Endothelial cell of umbilical vein (primary cell): ENCODE measurements around the gene H1-8. TPM values are rescaled to one million over a fixed set of nuclear protein-coding genes. Genes with fewer than 3 reads are reported as not detected.
"Not testable (repeated sequence)": the region's sequence is repeated elsewhere in the genome, so short reads cannot be mapped to it uniquely, and the experiment has no call there.

ENCODE experiments used
- BruUV-seq: library from RNA; stranded (reverse); fragments of 400-500 nt; replicated peaks from 2 replicates; lab custom pipeline; 2021; lab: Mats Ljungman, UMichigan
- CTCF ChIA-PET: fragments of 300-600, 350-600 bp; sonication (Branson Sonifier 250); formaldehyde crosslinking; loops from one replicate; lab custom pipeline; 2021; ENCODE audit warnings: antibody characterized with exemption, inconsistent platforms; lab: Charles Lee
- POLR2A ChIA-PET: fragments of 300-600, 350-600 bp; sonication (Branson Sonifier 250); formaldehyde crosslinking; loops from one replicate; lab custom pipeline; 2021; ENCODE audit warnings: antibody characterized with exemption, inconsistent platforms; lab: Charles Lee
- DNase-seq: peaks from one replicate; pipeline ENCODE4 v3.0.0-alpha.2; 2011; ENCODE audit warnings: low read depth, low spot score
- FAIRE-seq: peaks from 2 replicates; lab custom pipeline; 2011; peaks lifted over from hg19 to GRCh38; lab: Jason Lieb, UNC
- H2AFZ ChIP-seq: 2 replicates; pipeline ENCODE4 v1.6.0; 2012; ENCODE audit warnings: low read depth, low read length, control low read depth, inconsistent platforms
- H3K27ac ChIP-seq: 2 replicates; pipeline ENCODE4 v1.5.1; 2011; ENCODE audit warnings: low read depth, mild to moderate bottlenecking, control low read depth, low read length, moderate library complexity; ENCODE audit not compliant: insufficient read depth
- H3K27me3 ChIP-seq, 2 experiments: 2 replicates each; pipeline versions ENCODE4 v1.6.0 to v1.6.1; 2011; ENCODE audit warnings: low read length in 2 of 2, mixed read lengths in 1 of 2; ENCODE audit not compliant: control insufficient read depth in 2 of 2, insufficient read depth in 2 of 2
- H3K36me3 ChIP-seq, 2 experiments: 2 replicates in 1 of 2; 3 replicates in 1 of 2; pipeline ENCODE4 v1.5.1; 2011; ENCODE audit warnings: low read length in 2 of 2, mild to moderate bottlenecking in 1 of 2, moderate library complexity in 1 of 2; ENCODE audit not compliant: control insufficient read depth in 2 of 2, insufficient read depth in 2 of 2; ENCODE audit errors: extremely low read depth in 1 of 2
- H3K4me1 ChIP-seq: 3 replicates; pipeline ENCODE4 v1.5.1; 2011; ENCODE audit warnings: mild to moderate bottlenecking, low read length; ENCODE audit not compliant: control insufficient read depth, insufficient read depth; ENCODE audit errors: extremely low read depth
- H3K4me2 ChIP-seq: 2 replicates; pipeline ENCODE4 v1.6.1; 2011; ENCODE audit warnings: low read length, control low read depth, mixed read lengths; ENCODE audit not compliant: insufficient read depth
- H3K4me3 ChIP-seq, 3 experiments: fragments of 200-600 bp in 1 of 3; sonication (generic), shearing (Covaris generic) in 1 of 3; replicated peaks in 1 of 3; 2 replicates each; pipeline ENCODE4 v1.5.1; 2011 to 2016; ENCODE audit warnings: control low read depth in 3 of 3, low read length in 3 of 3, mild to moderate bottlenecking in 2 of 3, inconsistent platforms in 1 of 3, low read depth in 1 of 3, moderate library complexity in 1 of 3; ENCODE audit not compliant: insufficient read depth in 1 of 3
- H3K79me2 ChIP-seq: 2 replicates; pipeline ENCODE4 v1.6.0; 2012; ENCODE audit warnings: low read length, inconsistent platforms; ENCODE audit not compliant: control insufficient read depth, insufficient read depth
- H3K9ac ChIP-seq: replicated peaks from 2 replicates; pipeline ENCODE3; 2011; ENCODE audit warnings: low read length, control low read depth; ENCODE audit not compliant: insufficient read depth; ENCODE audit errors: extremely low read depth
- H3K9me1 ChIP-seq: replicated peaks from 3 replicates; pipeline ENCODE4 v1.6.0; 2011; ENCODE audit warnings: mild to moderate bottlenecking, low read length; ENCODE audit not compliant: control insufficient read depth, insufficient read depth; ENCODE audit errors: extremely low read depth
- H3K9me3 ChIP-seq: replicated peaks from 2 replicates; pipeline ENCODE4 v1.5.1; 2012; ENCODE audit warnings: low read length, inconsistent platforms; ENCODE audit not compliant: control insufficient read depth, insufficient read depth
- H4K20me1 ChIP-seq: replicated peaks from 2 replicates; pipeline ENCODE3; 2011; ENCODE audit warnings: mild to moderate bottlenecking, low read length; ENCODE audit not compliant: control insufficient read depth, insufficient read depth; ENCODE audit errors: extremely low read depth
- EZH2 ChIP-seq: IDR thresholded peaks from 2 replicates; pipeline ENCODE4 v1.6.1; 2012; ENCODE audit warnings: borderline replicate concordance, low read depth, mild to moderate bottlenecking, moderate library complexity, low read length, inconsistent platforms; ENCODE audit not compliant: severe bottlenecking
- FOS ChIP-seq: IDR thresholded peaks from 2 replicates; pipeline ENCODE4 v1.6.1; 2011; ENCODE audit warnings: mild to moderate bottlenecking, low read length, moderate library complexity, borderline replicate concordance; ENCODE audit not compliant: insufficient read depth
- GATA2 ChIP-seq: IDR thresholded peaks from 2 replicates; pipeline ENCODE4 v1.7.0; 2011; ENCODE audit warnings: low read depth, mild to moderate bottlenecking, moderate library complexity, mixed read lengths, low read length; ENCODE audit not compliant: insufficient read length, insufficient read depth
- JUN ChIP-seq: IDR thresholded peaks from 2 replicates; pipeline ENCODE4 v1.6.1; 2011; ENCODE audit warnings: borderline replicate concordance, low read depth; ENCODE audit not compliant: insufficient read length, insufficient read depth
- MAX ChIP-seq: IDR thresholded peaks from 2 replicates; pipeline ENCODE4 v1.6.1; 2011; ENCODE audit not compliant: insufficient read depth, insufficient read length
- MYC ChIP-seq: IDR thresholded peaks from one replicate; pipeline ENCODE4 v1.6.1; 2011; ENCODE audit warnings: mild to moderate bottlenecking, low read depth, low read length
- POLR2A ChIP-seq: IDR thresholded peaks from 2 replicates; pipeline ENCODE4 v1.6.1; 2012; ENCODE audit warnings: low read depth, mild to moderate bottlenecking, control low read depth, low read length
- POLR2AphosphoS5 ChIP-seq: IDR thresholded peaks from 2 replicates; pipeline ENCODE4 v1.6.1; 2012; ENCODE audit warnings: low read depth, mild to moderate bottlenecking, control low read depth, low read length, moderate library complexity; ENCODE audit not compliant: insufficient read depth
- dilution Hi-C: fragments of 300-500 bp; cut with MboI; formaldehyde crosslinking; loops from one replicate; pipeline ENCODE4 v1.15.0; 2019; ENCODE audit warnings: low sequenced_read_pairs; ENCODE audit not compliant: extremely low pct_ligation_motif_present
- intact Hi-C: fragments of 100-400 bp; cut with micrococcal nuclease; formaldehyde crosslinking; loops from one replicate; pipeline ENCODE4 v1.10.0; 2022
- polyA plus RNA-seq, 4 experiments: library from polyadenylated mRNA; depleted of rRNA in 3 of 4; stranded (reverse) in 3 of 4; unstranded in 1 of 4; fragments of >200 nt; gene quantifications; 2 replicates each; pipeline versions ENCODE4 v1.2.1 to v1.2.3, GENCODE V29; 2011 to 2012; ENCODE audit warnings: missing spikeins in 1 of 4
- total RNA-seq: library from RNA; stranded (reverse); gene quantifications from 2 replicates; pipeline ENCODE4 v1.2.3, GENCODE V29; 2021
- TF ChIP-seq, protein P1 (sequence below), 2 donors: IDR thresholded peaks; 1 replicate in 1 of 2; 2 replicates in 1 of 2; pipeline ENCODE4 v1.5.1; 2011; ENCODE audit warnings: low read length in 2 of 2, mild to moderate bottlenecking in 2 of 2, moderate library complexity in 2 of 2, control low read depth in 1 of 2, inconsistent platforms in 1 of 2, low read depth in 1 of 2; ENCODE audit not compliant: insufficient read depth in 1 of 2; ENCODE audit errors: extremely low read depth in 1 of 2

Gene H1-8
- total and polyA plus RNA-seq, 2 donors (not counting 3 experiments of a cell fraction or from before 2014, with no cell fraction given) = not detected

DNA sequence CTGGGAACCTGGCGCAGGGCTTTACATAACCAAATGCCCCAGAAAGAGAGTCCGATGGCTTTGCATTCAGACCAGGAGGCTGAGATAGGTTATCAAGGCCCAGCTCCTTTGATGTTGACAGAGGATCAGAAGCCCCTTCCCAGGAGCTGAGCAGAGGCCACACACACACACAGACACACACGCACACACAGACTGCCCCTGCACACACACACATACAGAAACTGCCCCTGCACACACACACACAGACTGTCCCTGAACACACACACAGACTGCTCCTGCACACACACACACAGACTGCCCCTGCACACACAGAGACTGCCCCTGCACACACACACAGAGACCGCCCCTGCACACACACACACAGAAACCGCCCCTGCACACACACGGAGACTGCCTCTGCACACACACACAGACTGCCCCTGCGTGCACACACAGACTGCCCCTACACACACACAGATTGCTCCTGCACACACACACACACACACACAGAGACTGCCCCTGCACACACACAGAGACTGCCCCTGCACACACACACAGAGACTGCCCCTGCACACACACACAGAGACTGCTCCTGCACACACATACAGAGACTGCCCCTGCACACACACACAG, 27.0 kb upstream of the H1-8 start:
- intact Hi-C loops = not testable (repeated sequence)

GRCh38 chr3:129517516-129517915, 25.5 kb upstream of the H1-8 start:
- Histone ChIP-seq H2AFZ (no peak overlapping the region), H3K79me2 (no peaks in the 10 kb centered on the region), H3K4me3 (no peak overlapping the region), H3K9me1 (no peaks in the 10 kb centered on the region), H4K20me1 (no peaks in the 10 kb centered on the region), H3K36me3 (peaks cover 0 to 12% of the 10 kb centered on the region in 2 experiments), H3K9ac (no peak overlapping the region), H3K27me3 (no peaks in the 10 kb centered on the region), H3K27ac (no peak overlapping the region), H3K4me1 (no peaks in the 10 kb centered on the region), H3K9me3 (no peaks in the 10 kb centered on the region), H3K4me2 (no peak overlapping the region)
- no peak for DNase-seq
- dilution Hi-C loops = no loop called here
- ChIA-PET POLR2A (no interaction called here), CTCF (interaction anchor here (1.2 kb wide), 1 partner anchor 19 kb away, joined by 3 read pairs; no protein-coding TSS in a partner anchor)
- BruUV-seq = no TSS peak
- intact Hi-C loops = no loop called here
- FAIRE-seq = no peak
- TF ChIP-seq JUN = no peak
- TF ChIP-seq GATA2 = no peak
- TF ChIP-seq, protein P1, sequence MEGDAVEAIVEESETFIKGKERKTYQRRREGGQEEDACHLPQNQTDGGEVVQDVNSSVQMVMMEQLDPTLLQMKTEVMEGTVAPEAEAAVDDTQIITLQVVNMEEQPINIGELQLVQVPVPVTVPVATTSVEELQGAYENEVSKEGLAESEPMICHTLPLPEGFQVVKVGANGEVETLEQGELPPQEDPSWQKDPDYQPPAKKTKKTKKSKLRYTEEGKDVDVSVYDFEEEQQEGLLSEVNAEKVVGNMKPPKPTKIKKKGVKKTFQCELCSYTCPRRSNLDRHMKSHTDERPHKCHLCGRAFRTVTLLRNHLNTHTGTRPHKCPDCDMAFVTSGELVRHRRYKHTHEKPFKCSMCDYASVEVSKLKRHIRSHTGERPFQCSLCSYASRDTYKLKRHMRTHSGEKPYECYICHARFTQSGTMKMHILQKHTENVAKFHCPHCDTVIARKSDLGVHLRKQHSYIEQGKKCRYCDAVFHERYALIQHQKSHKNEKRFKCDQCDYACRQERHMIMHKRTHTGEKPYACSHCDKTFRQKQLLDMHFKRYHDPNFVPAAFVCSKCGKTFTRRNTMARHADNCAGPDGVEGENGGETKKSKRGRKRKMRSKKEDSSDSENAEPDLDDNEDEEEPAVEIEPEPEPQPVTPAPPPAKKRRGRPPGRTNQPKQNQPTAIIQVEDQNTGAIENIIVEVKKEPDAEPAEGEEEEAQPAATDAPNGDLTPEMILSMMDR (IDR thresholded peaks at IDR 0.05; ENCODE audit: extremely low read depth in 1 of 2, insufficient read depth in 1 of 2, low read depth in 1 of 2, low read length in 2 of 2) = no peak
- TF ChIP-seq EZH2 = no peak
- no peak for TF ChIP-seq MAX
- TF ChIP-seq MYC = no peak
- TF ChIP-seq POLR2A = no peak
- no peak for TF ChIP-seq FOS
- TF ChIP-seq POLR2AphosphoS5 = no peak

More for the DNA sequence above, 27.0 kb upstream of the H1-8 start:
- dilution Hi-C loops, BruUV-seq, FAIRE-seq, H3K4me2 ChIP-seq, H3K4me1 ChIP-seq, POLR2A ChIA-PET, CTCF ChIA-PET, H3K27ac ChIP-seq, H3K27me3 ChIP-seq, H3K9ac ChIP-seq, H3K79me2 ChIP-seq, DNase-seq, H3K9me3 ChIP-seq, H3K9me1 ChIP-seq, H3K4me3 ChIP-seq, H4K20me1 ChIP-seq, H2AFZ ChIP-seq: not testable (repeated sequence)
- H3K36me3 ChIP-seq = peaks cover 0 to 14% of the 10 kb centered on the region in 2 experiments
